Lower lobe of right lung (tissue), 2 donors: ENCODE results near the gene C19orf12. TPM values are rescaled to one million over a fixed set of nuclear protein-coding genes. Genes with fewer than 3 reads are reported as not detected.

Experiments
- ATAC-seq, 2 donors: fragments of 200-7000 bp; cut with Tn5 transposase; one replicate each; pipeline ENCODE4 v1.9.1; 2020 to 2022; ENCODE audit warnings: mild to moderate bottlenecking in 2 of 2, moderate library complexity in 2 of 2
- DNase-seq: peaks from one replicate; pipeline ENCODE4 v3.0.0-alpha.2; 2020
- H3K27ac ChIP-seq: fragments of 200-600 bp; one replicate; pipeline ENCODE4 v1.8.0; 2022
- H3K27me3 ChIP-seq: fragments of 200-600 bp; one replicate; pipeline ENCODE4 v1.8.0; 2022; ENCODE audit warnings: low read depth
- H3K36me3 ChIP-seq: fragments of 200-600 bp; one replicate; pipeline ENCODE4 v1.8.0; 2022; ENCODE audit warnings: mild to moderate bottlenecking
- H3K4me1 ChIP-seq: fragments of 200-600 bp; one replicate; pipeline ENCODE4 v1.8.0; 2022
- H3K4me3 ChIP-seq: fragments of 200-600 bp; one replicate; pipeline ENCODE4 v1.8.0; 2022; ENCODE audit warnings: mild to moderate bottlenecking
- H3K9me3 ChIP-seq: fragments of 200-600 bp; one replicate; pipeline ENCODE4 v1.8.0; 2022
- intact Hi-C: fragments of 100-400 bp; cut with DNase I; formaldehyde crosslinking; loops from one replicate; pipeline ENCODE4 v1.11.0; 2022
- total RNA-seq: library from RNA; stranded (reverse); fragmentation: NEBNext Ultra II Directional; extraction: Animal tissue kit (Norgen Biotek cat#: 25700); gene quantifications from one replicate; pipeline ENCODE4 v1.2.1, GENCODE V29; 2021
- TF ChIP-seq, protein P1 (sequence below): fragments of 200-600 bp; IDR thresholded peaks from one replicate; pipeline ENCODE4 v1.8.0; 2022; ENCODE audit warnings: antibody characterized with exemption, mild to moderate bottlenecking
- donor health status: DM: no; HTN: yes; CAD: no; lungs with severe emphysema.

C19orf12 gene
- total RNA-seq, 1 donor from 2014 or later = 19.2 TPM

DNA sequence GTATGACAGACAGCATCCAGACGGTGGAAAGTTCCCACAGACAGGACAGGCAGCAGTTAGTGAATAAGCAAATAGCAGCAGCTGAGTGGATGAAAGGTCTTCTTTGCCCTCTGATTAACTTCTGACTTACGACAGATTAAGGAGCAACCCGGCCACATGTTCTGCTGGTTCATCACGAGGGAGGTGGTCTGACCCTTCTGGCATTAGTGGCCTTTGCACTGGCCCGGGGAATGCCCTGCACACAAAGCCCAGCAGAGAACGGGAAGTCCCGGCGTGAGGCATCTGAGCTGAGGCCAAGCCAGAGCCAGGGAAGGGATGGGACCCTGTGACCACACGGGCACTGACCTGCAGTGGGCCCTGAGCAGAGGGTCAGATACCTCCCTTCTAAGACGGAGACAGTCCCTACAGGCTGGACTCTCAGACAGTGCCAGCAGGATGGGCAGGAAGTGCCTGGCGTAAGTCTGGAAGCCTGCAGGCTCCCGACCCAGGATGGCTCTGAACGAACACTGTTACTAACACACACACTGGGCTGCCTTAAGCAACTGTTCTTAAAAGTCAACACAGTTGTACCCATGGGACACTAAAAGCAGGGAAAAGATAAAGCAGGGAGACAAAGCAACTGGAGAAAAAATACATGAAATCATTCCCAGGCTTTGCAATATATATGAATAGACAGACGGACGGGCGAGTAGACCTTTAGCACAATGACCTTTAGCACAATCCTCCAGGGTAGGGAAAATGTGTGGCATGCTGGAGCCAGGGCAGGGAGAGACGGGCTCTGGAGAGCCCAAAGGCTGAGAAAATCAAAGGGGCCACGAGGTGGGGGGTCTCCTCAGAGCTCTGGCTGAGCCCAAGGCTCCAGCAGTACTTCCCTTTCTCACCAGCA is 6.3 kb downstream of the C19orf12 start:
- H3K27me3 ChIP-seq = no peaks in the 10 kb centered on the region
- intact Hi-C loops = no loop called here
- H3K9me3 ChIP-seq = no peaks in the 10 kb centered on the region
- ATAC-seq (no peak), DNase-seq (no peak)
- H3K4me3 ChIP-seq = no peak overlapping the region
- TF ChIP-seq, protein P1, sequence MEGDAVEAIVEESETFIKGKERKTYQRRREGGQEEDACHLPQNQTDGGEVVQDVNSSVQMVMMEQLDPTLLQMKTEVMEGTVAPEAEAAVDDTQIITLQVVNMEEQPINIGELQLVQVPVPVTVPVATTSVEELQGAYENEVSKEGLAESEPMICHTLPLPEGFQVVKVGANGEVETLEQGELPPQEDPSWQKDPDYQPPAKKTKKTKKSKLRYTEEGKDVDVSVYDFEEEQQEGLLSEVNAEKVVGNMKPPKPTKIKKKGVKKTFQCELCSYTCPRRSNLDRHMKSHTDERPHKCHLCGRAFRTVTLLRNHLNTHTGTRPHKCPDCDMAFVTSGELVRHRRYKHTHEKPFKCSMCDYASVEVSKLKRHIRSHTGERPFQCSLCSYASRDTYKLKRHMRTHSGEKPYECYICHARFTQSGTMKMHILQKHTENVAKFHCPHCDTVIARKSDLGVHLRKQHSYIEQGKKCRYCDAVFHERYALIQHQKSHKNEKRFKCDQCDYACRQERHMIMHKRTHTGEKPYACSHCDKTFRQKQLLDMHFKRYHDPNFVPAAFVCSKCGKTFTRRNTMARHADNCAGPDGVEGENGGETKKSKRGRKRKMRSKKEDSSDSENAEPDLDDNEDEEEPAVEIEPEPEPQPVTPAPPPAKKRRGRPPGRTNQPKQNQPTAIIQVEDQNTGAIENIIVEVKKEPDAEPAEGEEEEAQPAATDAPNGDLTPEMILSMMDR = no peak
- H3K36me3 ChIP-seq = peaks cover 47% of the 10 kb centered on the region
- no peak overlapping the region for H3K27ac ChIP-seq
- H3K4me1 ChIP-seq = peaks cover 16% of the 10 kb centered on the region

DNA sequence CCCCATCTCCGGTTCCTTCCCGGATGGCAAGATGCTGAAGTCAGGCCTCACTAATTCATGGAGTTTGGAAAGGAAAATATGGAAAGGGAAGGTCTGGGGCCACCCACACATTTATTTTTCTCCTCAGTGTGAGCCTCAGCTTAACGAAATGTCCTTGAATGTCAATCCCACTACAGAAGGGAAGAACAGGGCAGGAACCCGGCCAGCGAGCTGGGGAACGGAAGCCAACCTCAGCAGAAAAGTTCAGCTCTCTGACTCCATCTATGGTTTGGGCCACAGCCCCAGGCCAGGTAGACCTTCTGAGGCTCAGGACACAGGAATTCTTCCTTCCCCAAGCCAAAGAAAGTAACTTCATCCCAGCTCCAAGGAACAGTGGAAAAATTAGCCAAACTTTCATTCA is 8.4 kb downstream of the C19orf12 start:
- Histone ChIP-seq H3K4me3 (no peak overlapping the region), H3K4me1 (no peaks in the 10 kb centered on the region), H3K36me3 (peaks cover 61% of the 10 kb centered on the region), H3K27me3 (no peaks in the 10 kb centered on the region), H3K27ac (no peak overlapping the region), H3K9me3 (no peaks in the 10 kb centered on the region)
- no peak for ATAC-seq
- intact Hi-C loops = no loop called here
- TF ChIP-seq, protein P1 = no peak
- no peak for DNase-seq

DNA sequence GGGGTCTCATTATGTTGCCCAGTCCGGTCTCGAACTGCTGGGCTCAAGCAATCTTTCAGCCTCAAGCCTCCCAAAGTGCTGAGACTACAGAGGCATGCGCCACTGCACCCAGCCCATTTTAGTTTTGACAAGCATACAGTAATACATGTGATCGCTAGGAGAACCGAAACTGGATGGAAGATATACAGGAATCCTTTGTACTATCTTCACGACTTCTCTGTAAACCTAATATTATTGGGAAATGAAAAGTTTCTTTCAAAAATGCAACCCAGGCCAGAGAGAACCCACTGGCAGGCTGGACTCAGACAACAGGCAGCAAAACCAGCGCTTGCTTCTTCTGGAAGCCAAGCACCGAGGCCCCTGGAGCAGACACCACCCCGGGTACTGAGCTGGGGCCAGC is 9.4 kb downstream of the C19orf12 start:
- ATAC-seq = no peak
- no peak for DNase-seq
- Histone ChIP-seq H3K4me1 (no peaks in the 10 kb centered on the region), H3K27ac (no peak overlapping the region), H3K36me3 (peaks cover 61% of the 10 kb centered on the region), H3K27me3 (no peaks in the 10 kb centered on the region), H3K4me3 (no peak overlapping the region), H3K9me3 (no peaks in the 10 kb centered on the region)
- TF ChIP-seq, protein P1 = no peak
- intact Hi-C loops = no loop called here

DNA sequence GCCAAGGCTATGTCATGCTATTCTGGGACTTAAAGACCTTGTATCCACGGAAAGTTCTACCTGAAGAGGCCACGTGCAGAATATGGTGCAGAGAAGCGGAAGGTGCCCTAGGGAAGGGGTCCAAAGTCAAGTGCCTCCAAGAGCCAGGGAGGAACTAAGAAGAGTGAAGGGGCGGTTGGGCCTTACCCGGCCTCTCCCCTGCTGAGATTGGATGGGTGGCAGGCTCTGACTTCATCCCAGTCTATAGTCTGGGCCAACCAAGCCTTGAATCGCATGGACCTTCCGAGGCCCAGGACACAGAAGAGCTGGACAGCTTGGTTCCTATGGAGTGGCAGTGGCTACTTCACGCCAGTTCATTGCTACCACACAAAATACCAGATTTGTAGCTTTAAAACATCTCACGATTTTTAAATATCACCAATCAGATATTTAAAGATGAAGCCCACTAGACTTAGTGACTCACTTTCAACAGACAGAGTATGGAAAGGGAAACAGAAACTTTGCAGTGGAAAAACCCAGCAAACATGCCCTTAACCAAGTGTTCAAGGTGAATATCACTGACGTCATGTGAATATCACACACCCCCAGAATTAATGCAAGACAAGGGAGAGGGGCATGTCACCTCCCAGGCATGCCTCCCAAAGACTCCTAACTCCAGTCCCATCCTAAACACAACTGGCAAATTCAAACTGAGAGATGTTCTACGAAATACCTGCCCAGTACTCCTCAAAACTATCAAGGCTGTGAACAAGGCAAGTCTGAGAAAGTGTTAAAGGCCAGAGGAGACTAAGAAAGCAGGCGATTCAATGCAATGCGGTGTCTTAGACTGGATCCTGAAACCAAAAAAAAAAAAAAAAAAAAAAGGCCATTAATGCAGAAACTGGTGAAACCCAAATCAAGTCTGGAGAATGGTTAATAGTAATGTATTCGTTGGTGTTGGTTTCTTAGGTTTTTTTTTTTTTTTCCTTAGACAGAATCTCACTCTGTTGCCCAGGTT is 10.2 kb downstream of the C19orf12 start:
- Histone ChIP-seq H3K36me3 (peaks cover 61% of the 10 kb centered on the region), H3K27me3 (no peaks in the 10 kb centered on the region), H3K27ac (no peak overlapping the region), H3K4me3 (no peak overlapping the region), H3K4me1 (no peaks in the 10 kb centered on the region), H3K9me3 (no peaks in the 10 kb centered on the region)
- DNase-seq = no peak
- no peak for ATAC-seq
- TF ChIP-seq, protein P1 = no peak
- intact Hi-C loops = no loop called here

DNA sequence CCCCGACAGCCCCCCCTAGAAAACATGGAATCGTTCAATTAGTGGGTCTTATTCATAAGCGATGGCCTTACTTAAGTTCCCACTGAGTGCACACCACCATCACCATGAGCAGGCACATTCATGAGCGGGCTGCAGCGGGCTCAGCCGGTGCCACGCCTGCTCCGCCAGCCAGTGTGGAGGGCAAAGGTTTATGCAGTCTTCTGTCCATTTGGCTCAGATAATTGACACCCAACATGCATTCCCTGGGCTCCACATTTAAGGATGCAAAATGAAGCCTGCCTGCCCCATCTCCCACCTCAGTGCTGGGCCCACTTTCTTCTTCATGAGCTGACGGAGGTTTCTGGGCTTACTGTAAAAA is 12.1 kb downstream of the C19orf12 start:
- Histone ChIP-seq H3K4me1 (no peaks in the 10 kb centered on the region), H3K27ac (no peak overlapping the region), H3K27me3 (no peaks in the 10 kb centered on the region), H3K9me3 (no peaks in the 10 kb centered on the region), H3K4me3 (no peak overlapping the region), H3K36me3 (peaks cover 53% of the 10 kb centered on the region)
- ATAC-seq (no peak), DNase-seq (no peak)
- TF ChIP-seq, protein P1 = no peak
- intact Hi-C loops = no loop called here
